Measurements from ENCODE around the gene UBE2G1.

GRCh38 chr17:4221899-4222659 is 144.4 kb downstream of the UBE2G1 start:
- TF ChIP-seq CTCF (IDR thresholded peaks at IDR 0.05; ENCODE audit: borderline replicate concordance, extremely low read depth, low read length, poor library complexity, severe bottlenecking) = no peak
- TF ChIP-seq EZH2 (IDR thresholded peaks at IDR 0.05; ENCODE audit: borderline replicate concordance, low read depth, low read length, severe bottlenecking) = no peak

All from DND-41 (cell line).